Measurements from ENCODE around the gene NKD1.
"Not testable (repeated sequence)": the region's sequence is repeated elsewhere in the genome, so short reads cannot be mapped to it uniquely, and the experiment has no call there.

Gene NKD1
- total RNA-seq, result 32.3 to 49.9 reads per million in 2 donors

DNA sequence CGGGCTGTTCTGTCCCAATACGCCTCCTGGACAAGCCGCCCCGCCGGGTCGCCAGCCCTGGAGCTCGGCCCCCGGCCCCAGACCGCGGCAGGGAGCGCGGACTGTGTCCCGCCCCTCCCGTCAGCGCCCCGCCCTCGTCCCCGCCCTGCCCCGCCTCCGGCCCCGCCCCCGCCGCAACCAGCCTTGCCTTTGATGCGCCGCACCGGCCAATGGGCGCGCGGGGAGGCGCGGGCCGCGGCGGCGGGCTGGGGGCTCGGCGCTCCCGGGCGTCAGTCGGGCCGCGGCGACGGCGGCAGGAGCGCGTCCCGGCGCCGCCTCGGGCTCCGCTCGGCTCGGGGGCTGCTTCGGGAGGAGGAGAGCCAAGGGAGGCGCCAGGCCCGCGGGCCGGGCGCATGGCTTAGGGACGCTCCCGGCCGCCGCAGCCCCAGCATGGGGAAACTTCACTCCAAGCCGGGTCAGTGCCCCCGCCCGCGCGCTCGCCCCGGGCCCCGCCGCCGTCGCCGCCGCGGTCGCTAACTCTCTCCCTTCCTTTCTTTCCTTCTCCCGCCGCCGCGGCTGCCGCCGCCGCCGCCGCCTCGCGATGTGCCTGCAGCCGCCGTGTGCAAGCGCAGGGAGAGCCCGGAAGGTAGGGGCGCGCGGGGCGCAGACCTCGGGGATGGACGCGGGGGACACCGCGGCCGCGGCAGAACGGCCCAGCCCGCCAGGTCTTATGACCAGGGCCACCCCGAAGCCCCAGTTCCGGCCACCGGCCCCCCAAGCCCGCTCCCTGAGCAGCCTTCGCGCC is at the start of gene NKD1:
Gene NKD1, plus strand, starts transcription at position 272 of the 784 bp plus-strand sequence. Its CDS starts 158 bp downstream, at position 430.
- DNase-seq, result peak; percentile 69

GRCh38 chr16:50498431-50499155 is 49.6 kb upstream of the NKD1 start:
- DNase-seq, result no peak

DNA sequence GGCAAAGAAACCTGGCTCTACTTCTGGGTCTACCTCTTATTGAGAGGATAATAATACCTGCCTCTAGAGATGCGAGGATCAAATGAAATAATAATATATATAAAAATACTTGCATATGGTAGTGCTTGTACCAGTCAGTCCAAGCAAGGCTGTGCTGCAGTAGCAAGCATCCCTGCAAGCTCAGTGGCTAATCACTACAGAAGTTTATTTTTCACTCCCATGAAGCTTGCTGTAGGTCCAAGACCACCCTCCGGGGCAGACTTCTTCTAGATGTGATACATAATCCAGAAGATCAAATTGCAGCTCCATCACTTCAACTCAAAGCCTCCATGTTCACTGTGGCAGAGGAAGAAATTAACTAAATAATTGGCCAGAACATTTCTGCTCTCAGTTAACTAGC is 48.9 kb upstream of the NKD1 start:
- DNase-seq, result no peak

GRCh38 chr16:50500171-50500874 is 47.9 kb upstream of the NKD1 start:
- no peak for DNase-seq

DNA sequence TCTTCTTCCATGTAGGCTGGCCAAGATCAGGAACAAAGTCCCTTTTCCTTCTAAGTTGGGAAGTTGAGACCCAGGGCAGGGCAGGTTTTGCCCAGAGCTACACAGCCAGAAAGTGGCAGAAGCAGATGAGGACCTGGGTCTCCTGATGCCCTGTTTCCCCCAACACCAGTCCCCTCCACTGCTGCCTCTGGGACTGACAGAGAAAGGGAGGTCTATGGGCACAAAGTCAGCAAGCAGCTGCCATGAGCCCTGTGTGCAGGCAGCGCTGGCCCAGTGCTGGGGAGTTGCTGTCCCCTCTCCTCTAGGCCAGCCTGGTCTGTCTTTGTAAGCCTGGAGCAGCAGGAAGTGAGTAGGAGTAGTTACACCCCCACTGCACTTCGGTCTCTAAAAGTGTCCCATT is 46.9 kb upstream of the NKD1 start:
- no peak for DNase-seq

DNA sequence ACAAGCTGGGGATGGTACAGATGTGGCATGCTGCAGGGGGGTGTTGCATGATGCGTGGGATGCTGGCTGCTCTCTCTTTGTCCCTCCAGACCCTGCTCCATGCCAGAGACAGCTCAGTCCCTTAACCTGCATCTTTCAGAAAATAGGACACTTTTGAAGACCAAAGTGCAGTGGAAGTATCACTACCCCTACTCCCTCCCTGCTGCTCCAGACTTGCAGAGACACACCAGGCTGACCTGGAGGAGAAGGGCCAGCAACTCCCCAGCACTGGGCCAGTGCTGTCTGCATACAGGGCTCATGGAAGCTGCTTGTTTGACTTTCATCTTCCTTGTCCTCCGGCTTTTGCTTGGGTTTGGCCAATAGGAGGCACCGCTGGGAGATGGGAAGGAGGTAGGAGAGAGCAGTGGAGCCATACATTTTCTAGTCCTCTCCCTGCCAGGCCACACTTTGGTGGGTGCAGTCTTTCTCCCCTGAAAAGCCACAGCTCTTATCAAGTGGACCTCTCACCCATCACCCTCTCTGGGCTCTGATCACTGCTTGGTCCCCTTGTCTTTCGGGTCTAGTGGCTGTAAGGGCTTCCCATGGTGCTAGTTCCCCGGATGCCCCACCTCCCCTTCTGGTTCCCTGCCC is 46.1 kb upstream of the NKD1 start:
- DNase-seq, result no peak

DNA sequence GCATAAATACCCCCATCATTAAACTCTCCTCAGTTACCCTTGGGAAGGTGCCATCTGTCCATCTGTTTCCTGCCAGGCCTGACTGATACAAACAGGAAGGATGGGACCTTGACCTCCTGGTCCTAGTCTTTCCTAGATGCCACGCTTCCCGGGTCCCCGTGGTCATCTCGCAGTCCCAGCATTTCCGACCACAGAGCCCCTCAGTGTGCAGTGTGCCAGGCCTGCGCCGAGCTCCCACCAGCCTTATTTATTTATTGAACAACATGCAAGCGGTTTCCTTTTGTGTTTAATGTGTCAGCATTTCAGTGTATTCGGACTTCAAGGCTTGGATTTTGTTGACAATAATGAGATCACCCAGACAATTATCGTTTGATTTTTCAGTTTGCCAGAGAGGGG is 45.6 kb upstream of the NKD1 start:
- no peak for DNase-seq

GRCh38 chr16:50503868-50504531 is 44.2 kb upstream of the NKD1 start:
- not testable (repeated sequence) for DNase-seq

- DNase-seq, result no peak
Observed at GRCh38 chr16:50505115-50505514, 43.1 kb upstream of the NKD1 start.

DNA sequence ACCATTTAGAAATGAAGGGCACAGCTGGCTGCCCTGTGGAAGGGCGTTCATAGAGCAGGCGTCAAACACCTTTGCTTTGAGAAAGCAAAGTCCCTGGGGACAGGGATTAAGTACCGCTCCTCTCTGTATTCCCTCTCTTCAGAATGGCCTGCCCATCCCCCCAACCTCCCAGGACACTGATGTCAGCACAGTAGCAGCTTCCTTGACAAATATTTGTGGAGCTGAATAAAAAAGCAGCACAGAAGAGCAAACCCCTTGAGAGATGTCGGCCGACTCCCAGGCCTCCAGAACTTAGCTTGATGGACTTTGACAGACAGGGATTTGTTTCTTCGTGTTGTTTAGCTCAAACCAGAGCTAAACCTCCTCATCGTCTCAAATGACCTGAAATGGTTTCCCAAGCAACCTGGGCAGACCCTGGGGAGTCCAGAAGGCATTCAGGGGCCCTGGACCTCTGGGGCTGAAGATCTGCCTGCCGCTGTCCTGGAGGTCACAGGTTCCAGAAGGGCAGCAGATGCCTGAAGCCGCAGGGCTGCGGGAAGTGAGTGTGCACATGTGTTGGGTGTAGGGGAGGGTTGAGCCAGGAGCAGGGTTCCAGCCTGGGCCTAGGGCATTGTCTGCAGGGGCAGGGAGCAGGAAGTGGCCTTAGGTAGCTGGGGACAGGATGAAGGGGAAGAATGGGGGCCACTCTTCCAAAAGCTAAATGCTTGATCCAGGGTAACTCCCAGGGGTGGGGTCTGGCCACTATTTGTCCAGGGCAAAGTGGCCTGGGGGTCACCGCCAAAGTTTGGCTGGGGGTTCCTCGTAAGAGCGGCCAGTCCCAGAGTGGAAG is 42.3 kb upstream of the NKD1 start:
- no peak for DNase-seq

GRCh38 chr16:50506543-50506937 is 41.7 kb upstream of the NKD1 start:
- DNase-seq, result no peak

DNA sequence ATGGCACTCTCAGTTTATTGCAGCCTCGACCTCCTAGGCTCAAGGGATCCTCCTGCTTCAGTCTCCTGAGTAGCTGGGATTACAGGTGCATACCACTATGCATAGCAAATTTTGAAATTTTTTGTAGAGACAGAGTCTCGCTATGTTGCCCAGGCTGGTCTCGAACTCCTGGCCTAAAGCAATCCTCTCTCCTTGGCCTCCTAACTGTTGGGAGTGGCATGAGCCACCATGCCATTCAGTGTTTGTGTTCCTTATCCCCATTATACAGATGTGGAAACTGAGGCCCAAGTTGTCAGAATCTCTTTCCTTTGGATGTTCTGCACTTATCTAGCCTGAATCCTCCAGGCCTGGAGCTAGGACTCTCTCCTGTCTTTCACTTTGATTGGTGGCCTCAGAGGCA is 40.8 kb upstream of the NKD1 start:
- DNase-seq, result no peak

DNA sequence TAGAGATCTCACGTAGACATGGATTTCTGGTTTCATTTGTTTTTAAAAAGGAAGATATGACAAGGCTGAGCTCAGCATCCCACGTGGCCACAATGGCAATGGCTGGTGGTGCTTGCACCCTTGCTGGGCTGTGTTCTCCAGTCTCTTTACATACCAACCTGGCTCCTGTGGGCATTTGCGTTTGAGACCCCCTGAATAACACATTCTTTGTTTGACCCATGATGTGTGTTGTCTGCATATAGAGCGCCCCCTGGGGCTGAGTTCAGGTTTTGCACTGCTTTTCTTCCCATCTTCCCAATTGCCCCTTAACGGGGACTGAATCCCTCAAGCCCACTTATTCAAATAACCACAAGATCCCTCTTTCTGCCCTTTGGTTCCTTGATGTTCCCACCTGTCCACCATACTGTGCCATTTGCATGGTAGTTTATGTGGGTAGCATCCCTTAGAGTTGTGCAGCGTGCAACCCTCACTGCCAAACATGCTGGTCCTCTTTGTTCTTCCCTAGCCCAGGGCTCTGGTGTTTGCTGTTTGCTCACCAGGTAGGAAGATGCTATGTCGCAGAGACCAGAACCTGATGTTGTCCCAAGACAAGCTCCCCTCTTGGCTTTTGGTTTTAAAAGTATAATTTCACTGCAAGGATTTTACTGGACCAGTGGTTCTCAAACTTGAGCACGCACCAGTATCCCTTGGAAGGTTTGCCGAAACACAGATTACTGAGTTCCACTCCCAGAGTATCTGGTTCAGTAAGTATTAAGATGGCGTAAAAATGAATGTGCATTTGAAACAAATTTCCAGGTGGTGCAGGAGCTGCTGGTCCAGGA is 38.5 kb upstream of the NKD1 start:
- no peak for DNase-seq

GRCh38 chr16:50515218-50515617 is 33.0 kb upstream of the NKD1 start:
- DNase-seq, result no peak

GRCh38 chr16:50516401-50516800 is 31.8 kb upstream of the NKD1 start:
- no peak for DNase-seq

- no peak for DNase-seq
Observed at GRCh38 chr16:50516890-50517289, 31.3 kb upstream of the NKD1 start.

- no peak for DNase-seq
Observed at GRCh38 chr16:50517450-50518252, 30.5 kb upstream of the NKD1 start.

- DNase-seq, result no peak
Observed at GRCh38 chr16:50519001-50519400, 29.2 kb upstream of the NKD1 start.

DNA sequence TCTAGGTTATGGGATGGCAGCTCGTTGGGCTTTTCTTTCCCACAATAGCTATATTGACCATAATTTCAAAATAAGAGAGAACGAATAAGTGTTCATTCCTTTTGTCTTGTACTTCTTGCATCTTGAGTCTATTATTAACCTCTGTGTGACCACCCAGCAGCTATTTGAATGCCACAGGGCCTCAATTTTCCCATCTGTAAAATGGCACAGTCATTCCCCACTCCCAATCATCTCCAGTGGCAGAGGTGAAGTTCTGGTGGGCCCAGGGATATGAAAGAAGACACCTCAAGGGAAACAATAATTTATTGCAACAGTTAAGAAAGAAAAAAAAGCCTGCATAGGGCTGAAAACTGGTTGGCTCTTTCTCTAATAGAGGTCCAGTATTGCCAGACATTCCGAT is 28.6 kb upstream of the NKD1 start:
- no peak for DNase-seq

Measured in activated gamma-delta T cell (primary cell).